Measurements from ENCODE around the gene EDC4.

- TF ChIP-seq CTCF (IDR thresholded peaks at IDR 0.05): no peak
- no peak for TF ChIP-seq ELK1 (IDR thresholded peaks at IDR 0.05; ENCODE audit: low read depth, low read length)
- TF ChIP-seq ZC3H11A (IDR thresholded peaks at IDR 0.05): no peak
- no peak for TF ChIP-seq PBX3 (IDR thresholded peaks at IDR 0.05)
- no peak for TF ChIP-seq REST (IDR thresholded peaks at IDR 0.05)
- TF ChIP-seq GATA3 (IDR thresholded peaks at IDR 0.05; ENCODE audit: borderline replicate concordance): no peak
- TF ChIP-seq MYC (IDR thresholded peaks at IDR 0.05; ENCODE audit: borderline replicate concordance, low read length): no peak
- no peak for TF ChIP-seq RFX5 (IDR thresholded peaks at IDR 0.05)
Measured at GRCh38 chr16:67879936-67880335, 7.1 kb downstream of the EDC4 start.

All from A549 (cell line).